GM19463 (cell line): ENCODE results near the gene RPL36A.
A peak's percentile ranks its signal among the peaks of the same experiment; 100 is the strongest.

Source experiments
- ATAC-seq: cut with Tn5 transposase; IDR thresholded peaks from one replicate; pipeline ENCODE4 v1.9.1; 2021; ENCODE audit warnings: mild to moderate bottlenecking, moderate library complexity; ENCODE audit not compliant: unreplicated experiment

The RPL36A gene

DNA sequence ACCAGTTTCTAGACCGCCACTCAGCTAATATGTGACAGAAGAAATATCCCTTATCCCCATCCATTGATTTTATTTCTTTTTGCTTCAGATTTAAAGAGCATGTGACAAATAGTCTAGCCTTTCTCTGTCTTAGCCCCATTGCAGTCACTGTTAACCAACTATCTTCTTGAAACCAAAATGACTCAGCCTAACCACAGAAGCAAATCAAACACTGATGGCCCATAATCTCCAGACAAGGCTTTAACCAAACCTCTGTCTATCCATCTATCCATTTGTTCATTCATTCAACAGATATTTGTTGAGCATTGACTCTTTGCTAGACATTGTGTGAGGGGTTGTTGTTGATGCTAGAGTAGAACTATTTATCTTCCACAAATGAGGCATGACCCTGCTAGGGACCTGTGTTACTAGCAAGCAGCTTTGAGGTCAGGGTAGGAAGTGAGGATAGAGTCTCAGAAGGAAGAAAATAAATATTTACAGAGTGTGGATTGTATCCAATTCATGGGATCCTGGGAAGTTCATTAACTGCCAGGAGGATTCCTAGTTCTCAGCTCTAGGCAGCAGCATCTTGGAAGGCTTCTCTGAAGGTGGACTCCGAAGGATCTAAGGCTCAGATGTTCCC is 39.8 kb downstream of the RPL36A start:
- ATAC-seq, result peak; percentile 97

DNA sequence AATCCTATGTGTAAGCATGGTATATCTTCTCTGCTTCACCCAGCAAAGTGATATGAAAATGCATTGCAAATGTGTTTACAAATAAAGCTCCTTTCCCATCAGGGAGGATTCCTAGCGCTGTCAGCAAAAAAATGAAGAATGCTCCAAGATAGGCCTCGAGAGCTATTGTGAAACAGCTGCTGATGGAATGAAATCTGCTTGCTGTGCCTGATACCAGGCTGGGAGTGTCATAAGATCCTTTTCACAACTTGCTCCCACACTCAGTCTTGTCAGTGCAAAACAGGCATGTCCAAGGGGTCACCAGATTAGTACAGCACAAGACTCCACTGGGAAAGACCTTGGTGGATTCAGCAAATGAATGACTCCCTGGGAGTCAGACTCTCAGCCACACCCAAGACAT is 51.3 kb downstream of the RPL36A start:
- ATAC-seq, result no peak
